ENCODE data around the gene ATCAY. TPM values are rescaled to one million over a fixed set of nuclear protein-coding genes. Genes with fewer than 3 reads are reported as not detected.
A peak's percentile ranks its signal among the peaks of the same experiment; 100 is the strongest.

ATCAY gene
- total RNA-seq: not detected
- not detected for polyA plus RNA-seq

GRCh38 chr19:3880471-3881271 lies at the start of gene ATCAY:
TSS of gene ATCAY (plus strand) at chr19:3880685. CDS start at chr19:3885768, 5,083 bp downstream.
- Mint-ChIP-seq H3K4me3 (peak within 1 kb of the TSS in 1 of 4 donors; percentile 21), H3K27me3 (peaks cover 36% of the 10 kb centered on the region), H3K9me3 (peaks cover 0 to 2% (median 0%) of the 10 kb centered on the region in 7 donors), H3K36me3 (no peaks in the 10 kb centered on the region), H3K27ac (no peak within 1 kb of the TSS), H3K4me1 (peaks cover 0 to 14% (median under 1%) of the 10 kb centered on the region in 4 donors)
- no peak for ATAC-seq (ENCODE audit: low read depth in 2 of 2)
- Histone ChIP-seq H3K36me3 (ENCODE audit: control insufficient read depth, insufficient read depth, low read length) (no peaks in the 10 kb centered on the region), H3K4me3 (ENCODE audit: low read depth, low read length) (no peak within 1 kb of the TSS), H3K4me1 (ENCODE audit: control insufficient read depth, insufficient read depth, low read length, poor library complexity, severe bottlenecking) (peaks cover 4% of the 10 kb centered on the region), H3K9me3 (ENCODE audit: control insufficient read depth in 2 of 2, low read length in 2 of 2) (no peaks in the 10 kb centered on the region), H3K27ac (ENCODE audit: insufficient read depth, low read length, poor library complexity, severe bottlenecking) (no peak within 1 kb of the TSS), H3K27me3 (ENCODE audit: control insufficient read depth, insufficient read depth, low read length) (peaks cover 2% of the 10 kb centered on the region)
- DNase-seq: no peak

- ATAC-seq (ENCODE audit: low read depth in 2 of 2) (no peak), DNase-seq (no peak)
- peaks cover 0 to 5% (median 2%) of the 10 kb centered on the region in 4 donors for H3K4me1 Mint-ChIP-seq
- no peaks in the 10 kb centered on the region for H3K27me3 Mint-ChIP-seq
- H3K27ac Mint-ChIP-seq: no peak overlapping the region
- H3K27ac ChIP-seq (ENCODE audit: insufficient read depth, low read length, poor library complexity, severe bottlenecking): no peak overlapping the region
- H3K27me3 ChIP-seq (ENCODE audit: control insufficient read depth, insufficient read depth, low read length): no peaks in the 10 kb centered on the region
- H3K36me3 Mint-ChIP-seq: no peaks in the 10 kb centered on the region
- no peaks in the 10 kb centered on the region for H3K9me3 Mint-ChIP-seq
- H3K9me3 ChIP-seq (ENCODE audit: control insufficient read depth in 2 of 2, low read length in 2 of 2): no peaks in the 10 kb centered on the region
- H3K36me3 ChIP-seq (ENCODE audit: control insufficient read depth, insufficient read depth, low read length): no peaks in the 10 kb centered on the region
- H3K4me3 Mint-ChIP-seq: no peak overlapping the region
- H3K4me1 ChIP-seq (ENCODE audit: control insufficient read depth, insufficient read depth, low read length, poor library complexity, severe bottlenecking): no peaks in the 10 kb centered on the region
- no peak overlapping the region for H3K4me3 ChIP-seq (ENCODE audit: low read depth, low read length)
Observed at GRCh38 chr19:3831601-3832000, 48.9 kb upstream of the ATCAY start.

GRCh38 chr19:3832001-3832400 lies 48.5 kb upstream of the ATCAY start:
- Mint-ChIP-seq H3K4me1 (peaks cover 0 to 5% (median 2%) of the 10 kb centered on the region in 4 donors), H3K27ac (no peak overlapping the region), H3K4me3 (no peak overlapping the region), H3K9me3 (no peaks in the 10 kb centered on the region), H3K36me3 (no peaks in the 10 kb centered on the region), H3K27me3 (no peaks in the 10 kb centered on the region)
- Histone ChIP-seq H3K4me3 (ENCODE audit: low read depth, low read length) (no peak overlapping the region), H3K27ac (ENCODE audit: insufficient read depth, low read length, poor library complexity, severe bottlenecking) (no peak overlapping the region), H3K36me3 (ENCODE audit: control insufficient read depth, insufficient read depth, low read length) (no peaks in the 10 kb centered on the region), H3K4me1 (ENCODE audit: control insufficient read depth, insufficient read depth, low read length, poor library complexity, severe bottlenecking) (no peaks in the 10 kb centered on the region), H3K9me3 (ENCODE audit: control insufficient read depth in 2 of 2, low read length in 2 of 2) (no peaks in the 10 kb centered on the region), H3K27me3 (ENCODE audit: control insufficient read depth, insufficient read depth, low read length) (no peaks in the 10 kb centered on the region)
- no peak for DNase-seq
- no peak for ATAC-seq (ENCODE audit: low read depth in 2 of 2)

- ATAC-seq (ENCODE audit: low read depth in 2 of 2) (no peak), DNase-seq (no peak)
- Histone ChIP-seq H3K36me3 (ENCODE audit: control insufficient read depth, insufficient read depth, low read length) (no peaks in the 10 kb centered on the region), H3K27ac (ENCODE audit: insufficient read depth, low read length, poor library complexity, severe bottlenecking) (no peak overlapping the region), H3K4me3 (ENCODE audit: low read depth, low read length) (no peak overlapping the region), H3K4me1 (ENCODE audit: control insufficient read depth, insufficient read depth, low read length, poor library complexity, severe bottlenecking) (no peaks in the 10 kb centered on the region), H3K9me3 (ENCODE audit: control insufficient read depth in 2 of 2, low read length in 2 of 2) (no peaks in the 10 kb centered on the region), H3K27me3 (ENCODE audit: control insufficient read depth, insufficient read depth, low read length) (no peaks in the 10 kb centered on the region)
- Mint-ChIP-seq H3K27ac (no peak overlapping the region), H3K36me3 (no peaks in the 10 kb centered on the region), H3K4me3 (no peak overlapping the region), H3K4me1 (no peaks in the 10 kb centered on the region), H3K9me3 (peaks cover 0 to 2% (median 0%) of the 10 kb centered on the region in 7 donors), H3K27me3 (no peaks in the 10 kb centered on the region)
Observed at GRCh38 chr19:3833578-3834348, 46.7 kb upstream of the ATCAY start.

GRCh38 chr19:3834349-3835054 lies 46.0 kb upstream of the ATCAY start:
- no peak for ATAC-seq (ENCODE audit: low read depth in 2 of 2)
- no peak overlapping the region for H3K4me3 Mint-ChIP-seq

GRCh38 chr19:3835055-3835435 lies 45.4 kb upstream of the ATCAY start:
- Mint-ChIP-seq H3K27ac (no peak overlapping the region), H3K4me3 (no peak overlapping the region), H3K36me3 (no peaks in the 10 kb centered on the region), H3K4me1 (no peaks in the 10 kb centered on the region), H3K27me3 (no peaks in the 10 kb centered on the region), H3K9me3 (peaks cover 0 to 2% (median 0%) of the 10 kb centered on the region in 7 donors)
- H3K4me1 ChIP-seq (ENCODE audit: control insufficient read depth, insufficient read depth, low read length, poor library complexity, severe bottlenecking): no peaks in the 10 kb centered on the region
- H3K27me3 ChIP-seq (ENCODE audit: control insufficient read depth, insufficient read depth, low read length): no peaks in the 10 kb centered on the region
- H3K27ac ChIP-seq (ENCODE audit: insufficient read depth, low read length, poor library complexity, severe bottlenecking): no peak overlapping the region
- DNase-seq (no peak), ATAC-seq (ENCODE audit: low read depth in 2 of 2) (no peak)
- H3K9me3 ChIP-seq (ENCODE audit: control insufficient read depth in 2 of 2, low read length in 2 of 2): no peaks in the 10 kb centered on the region
- H3K36me3 ChIP-seq (ENCODE audit: control insufficient read depth, insufficient read depth, low read length): no peaks in the 10 kb centered on the region
- H3K4me3 ChIP-seq (ENCODE audit: low read depth, low read length): no peak overlapping the region

More at GRCh38 chr19:3834349-3835054, 46.0 kb upstream of the ATCAY start:
- Histone ChIP-seq H3K27ac (ENCODE audit: insufficient read depth, low read length, poor library complexity, severe bottlenecking) (no peak overlapping the region), H3K4me1 (ENCODE audit: control insufficient read depth, insufficient read depth, low read length, poor library complexity, severe bottlenecking) (no peaks in the 10 kb centered on the region), H3K27me3 (ENCODE audit: control insufficient read depth, insufficient read depth, low read length) (no peaks in the 10 kb centered on the region), H3K4me3 (ENCODE audit: low read depth, low read length) (no peak overlapping the region), H3K36me3 (ENCODE audit: control insufficient read depth, insufficient read depth, low read length) (no peaks in the 10 kb centered on the region), H3K9me3 (ENCODE audit: control insufficient read depth in 2 of 2, low read length in 2 of 2) (no peaks in the 10 kb centered on the region)
- DNase-seq: no peak
- Mint-ChIP-seq H3K9me3 (peaks cover 0 to 2% (median 0%) of the 10 kb centered on the region in 7 donors), H3K36me3 (no peaks in the 10 kb centered on the region), H3K4me1 (no peaks in the 10 kb centered on the region), H3K27ac (no peak overlapping the region), H3K27me3 (no peaks in the 10 kb centered on the region)

GRCh38 chr19:3836887-3837286 lies 43.6 kb upstream of the ATCAY start:
- H3K36me3 ChIP-seq (ENCODE audit: control insufficient read depth, insufficient read depth, low read length): no peaks in the 10 kb centered on the region
- H3K4me3 ChIP-seq (ENCODE audit: low read depth, low read length): no peak overlapping the region
- no peaks in the 10 kb centered on the region for H3K27me3 Mint-ChIP-seq
- no peak overlapping the region for H3K27ac Mint-ChIP-seq
- H3K4me3 Mint-ChIP-seq: no peak overlapping the region
- H3K27me3 ChIP-seq (ENCODE audit: control insufficient read depth, insufficient read depth, low read length): no peaks in the 10 kb centered on the region
- no peaks in the 10 kb centered on the region for H3K9me3 ChIP-seq (ENCODE audit: control insufficient read depth in 2 of 2, low read length in 2 of 2)
- H3K36me3 Mint-ChIP-seq: no peaks in the 10 kb centered on the region
- no peak overlapping the region for H3K27ac ChIP-seq (ENCODE audit: insufficient read depth, low read length, poor library complexity, severe bottlenecking)
- DNase-seq (no peak), ATAC-seq (ENCODE audit: low read depth in 2 of 2) (no peak)
- no peaks in the 10 kb centered on the region for H3K4me1 ChIP-seq (ENCODE audit: control insufficient read depth, insufficient read depth, low read length, poor library complexity, severe bottlenecking)
- H3K9me3 Mint-ChIP-seq: peaks cover 0 to 3% (median 0%) of the 10 kb centered on the region in 7 donors
- H3K4me1 Mint-ChIP-seq: no peaks in the 10 kb centered on the region

Data from CD4-positive, CD25-positive, alpha-beta regulatory T cell (primary cell).